C4-2B (cell line): ENCODE data around the gene ZNF609.

Experiments
- ZFX ChIP-seq: fragments of 450-650 bp; IDR thresholded peaks from 2 replicates; pipeline ENCODE4 v1.6.1; 2017
- TF ChIP-seq, protein P1 (sequence below): fragments of 450-650 bp; conservative IDR thresholded peaks from 2 replicates; pipeline ENCODE4 v1.5.1; 2017; ENCODE audit warnings: mild to moderate bottlenecking

DNA sequence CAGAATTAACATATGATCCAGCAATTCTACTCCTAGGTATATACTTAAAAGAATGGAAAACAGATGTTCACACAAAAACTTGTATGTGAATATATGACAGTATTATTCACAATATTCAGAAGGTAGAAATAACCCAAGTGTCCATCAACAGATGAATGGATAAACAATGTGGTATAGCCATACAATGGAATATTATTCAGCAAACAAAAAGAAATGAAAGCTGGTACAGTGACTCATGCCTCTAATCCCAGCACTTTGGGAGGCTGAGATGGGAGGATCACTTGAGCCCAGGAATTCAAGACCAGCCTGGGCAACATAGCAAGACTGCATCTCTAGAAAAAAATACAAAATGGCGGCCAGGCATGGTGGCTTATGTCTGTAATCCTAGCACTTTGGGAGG, 185.6 kb downstream of the ZNF609 start:
- TF ChIP-seq, protein P1, sequence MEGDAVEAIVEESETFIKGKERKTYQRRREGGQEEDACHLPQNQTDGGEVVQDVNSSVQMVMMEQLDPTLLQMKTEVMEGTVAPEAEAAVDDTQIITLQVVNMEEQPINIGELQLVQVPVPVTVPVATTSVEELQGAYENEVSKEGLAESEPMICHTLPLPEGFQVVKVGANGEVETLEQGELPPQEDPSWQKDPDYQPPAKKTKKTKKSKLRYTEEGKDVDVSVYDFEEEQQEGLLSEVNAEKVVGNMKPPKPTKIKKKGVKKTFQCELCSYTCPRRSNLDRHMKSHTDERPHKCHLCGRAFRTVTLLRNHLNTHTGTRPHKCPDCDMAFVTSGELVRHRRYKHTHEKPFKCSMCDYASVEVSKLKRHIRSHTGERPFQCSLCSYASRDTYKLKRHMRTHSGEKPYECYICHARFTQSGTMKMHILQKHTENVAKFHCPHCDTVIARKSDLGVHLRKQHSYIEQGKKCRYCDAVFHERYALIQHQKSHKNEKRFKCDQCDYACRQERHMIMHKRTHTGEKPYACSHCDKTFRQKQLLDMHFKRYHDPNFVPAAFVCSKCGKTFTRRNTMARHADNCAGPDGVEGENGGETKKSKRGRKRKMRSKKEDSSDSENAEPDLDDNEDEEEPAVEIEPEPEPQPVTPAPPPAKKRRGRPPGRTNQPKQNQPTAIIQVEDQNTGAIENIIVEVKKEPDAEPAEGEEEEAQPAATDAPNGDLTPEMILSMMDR = no peak
- TF ChIP-seq ZFX = no peak
